22Rv1 (cell line): Measurements from ENCODE around the gene CBFA2T2.

Source experiments
- ZFX ChIP-seq: fragments of 450-650 bp; IDR thresholded peaks from 2 replicates; pipeline ENCODE4 v1.6.1; 2017; ENCODE audit warnings: antibody characterized with exemption, borderline replicate concordance
- TF ChIP-seq, protein P1 (sequence below): fragments of 450-650 bp; IDR thresholded peaks from 2 replicates; pipeline ENCODE4 v1.5.1; 2017; ENCODE audit warnings: mild to moderate bottlenecking

DNA sequence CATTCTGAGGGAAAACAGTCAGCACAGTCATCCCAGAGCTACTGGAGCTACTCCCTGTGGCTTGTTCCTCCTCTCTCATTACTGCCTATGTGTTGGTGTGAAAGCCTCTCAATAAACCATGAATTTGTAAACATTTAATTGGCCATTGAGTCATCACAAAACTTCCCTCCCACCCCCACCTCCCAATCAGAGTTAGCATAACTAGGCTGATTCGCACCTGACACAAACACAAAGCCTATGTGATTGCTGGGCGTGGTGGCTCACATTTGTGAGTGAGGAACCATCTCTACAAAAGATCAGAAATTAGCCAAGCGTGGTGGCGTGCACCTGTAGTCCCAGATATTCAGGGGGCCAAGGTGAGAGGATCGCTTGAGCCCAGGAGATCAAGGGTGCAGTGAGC is 29.2 kb upstream of the CBFA2T2 start:
- TF ChIP-seq, protein P1, sequence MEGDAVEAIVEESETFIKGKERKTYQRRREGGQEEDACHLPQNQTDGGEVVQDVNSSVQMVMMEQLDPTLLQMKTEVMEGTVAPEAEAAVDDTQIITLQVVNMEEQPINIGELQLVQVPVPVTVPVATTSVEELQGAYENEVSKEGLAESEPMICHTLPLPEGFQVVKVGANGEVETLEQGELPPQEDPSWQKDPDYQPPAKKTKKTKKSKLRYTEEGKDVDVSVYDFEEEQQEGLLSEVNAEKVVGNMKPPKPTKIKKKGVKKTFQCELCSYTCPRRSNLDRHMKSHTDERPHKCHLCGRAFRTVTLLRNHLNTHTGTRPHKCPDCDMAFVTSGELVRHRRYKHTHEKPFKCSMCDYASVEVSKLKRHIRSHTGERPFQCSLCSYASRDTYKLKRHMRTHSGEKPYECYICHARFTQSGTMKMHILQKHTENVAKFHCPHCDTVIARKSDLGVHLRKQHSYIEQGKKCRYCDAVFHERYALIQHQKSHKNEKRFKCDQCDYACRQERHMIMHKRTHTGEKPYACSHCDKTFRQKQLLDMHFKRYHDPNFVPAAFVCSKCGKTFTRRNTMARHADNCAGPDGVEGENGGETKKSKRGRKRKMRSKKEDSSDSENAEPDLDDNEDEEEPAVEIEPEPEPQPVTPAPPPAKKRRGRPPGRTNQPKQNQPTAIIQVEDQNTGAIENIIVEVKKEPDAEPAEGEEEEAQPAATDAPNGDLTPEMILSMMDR, result no peak
- no peak for TF ChIP-seq ZFX
